C4-2B (cell line): ENCODE results near the gene DRGX.

Source experiments
- ZFX ChIP-seq: fragments of 450-650 bp; IDR thresholded peaks from 2 replicates; pipeline ENCODE4 v1.6.1; 2017
- TF ChIP-seq, protein P1 (sequence below): fragments of 450-650 bp; conservative IDR thresholded peaks from 2 replicates; pipeline ENCODE4 v1.5.1; 2017; ENCODE audit warnings: mild to moderate bottlenecking

DNA sequence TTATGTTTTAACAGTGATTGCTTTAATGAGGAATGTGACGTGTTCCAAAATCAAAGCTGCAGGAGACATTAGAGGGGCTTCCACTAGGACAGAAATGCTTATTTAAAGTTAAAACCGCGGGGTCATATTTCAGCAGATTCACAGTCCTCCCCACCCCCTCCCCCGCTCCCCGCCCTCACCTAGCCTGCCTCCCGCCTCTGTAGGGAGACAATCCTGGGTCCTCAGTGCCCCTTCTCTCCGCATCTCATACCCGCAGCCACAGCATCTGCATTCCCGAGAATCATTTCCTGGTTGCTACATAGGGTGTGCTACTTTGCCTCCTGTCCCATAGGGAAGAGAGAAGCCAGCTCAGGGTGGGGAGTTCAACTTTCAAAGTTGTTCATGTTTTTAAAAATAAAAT is 3.1 kb upstream of the DRGX start:
- TF ChIP-seq, protein P1, sequence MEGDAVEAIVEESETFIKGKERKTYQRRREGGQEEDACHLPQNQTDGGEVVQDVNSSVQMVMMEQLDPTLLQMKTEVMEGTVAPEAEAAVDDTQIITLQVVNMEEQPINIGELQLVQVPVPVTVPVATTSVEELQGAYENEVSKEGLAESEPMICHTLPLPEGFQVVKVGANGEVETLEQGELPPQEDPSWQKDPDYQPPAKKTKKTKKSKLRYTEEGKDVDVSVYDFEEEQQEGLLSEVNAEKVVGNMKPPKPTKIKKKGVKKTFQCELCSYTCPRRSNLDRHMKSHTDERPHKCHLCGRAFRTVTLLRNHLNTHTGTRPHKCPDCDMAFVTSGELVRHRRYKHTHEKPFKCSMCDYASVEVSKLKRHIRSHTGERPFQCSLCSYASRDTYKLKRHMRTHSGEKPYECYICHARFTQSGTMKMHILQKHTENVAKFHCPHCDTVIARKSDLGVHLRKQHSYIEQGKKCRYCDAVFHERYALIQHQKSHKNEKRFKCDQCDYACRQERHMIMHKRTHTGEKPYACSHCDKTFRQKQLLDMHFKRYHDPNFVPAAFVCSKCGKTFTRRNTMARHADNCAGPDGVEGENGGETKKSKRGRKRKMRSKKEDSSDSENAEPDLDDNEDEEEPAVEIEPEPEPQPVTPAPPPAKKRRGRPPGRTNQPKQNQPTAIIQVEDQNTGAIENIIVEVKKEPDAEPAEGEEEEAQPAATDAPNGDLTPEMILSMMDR = no peak
- TF ChIP-seq ZFX = no peak
